Amygdala (tissue), 56 donors: Measurements from ENCODE around the gene KDM4C.

ENCODE experiments used
- DNase-seq, 56 donors: peaks; one replicate each; lab custom pipeline; 2025; lab: John Stamatoyannopoulos, UW

KDM4C gene

DNA sequence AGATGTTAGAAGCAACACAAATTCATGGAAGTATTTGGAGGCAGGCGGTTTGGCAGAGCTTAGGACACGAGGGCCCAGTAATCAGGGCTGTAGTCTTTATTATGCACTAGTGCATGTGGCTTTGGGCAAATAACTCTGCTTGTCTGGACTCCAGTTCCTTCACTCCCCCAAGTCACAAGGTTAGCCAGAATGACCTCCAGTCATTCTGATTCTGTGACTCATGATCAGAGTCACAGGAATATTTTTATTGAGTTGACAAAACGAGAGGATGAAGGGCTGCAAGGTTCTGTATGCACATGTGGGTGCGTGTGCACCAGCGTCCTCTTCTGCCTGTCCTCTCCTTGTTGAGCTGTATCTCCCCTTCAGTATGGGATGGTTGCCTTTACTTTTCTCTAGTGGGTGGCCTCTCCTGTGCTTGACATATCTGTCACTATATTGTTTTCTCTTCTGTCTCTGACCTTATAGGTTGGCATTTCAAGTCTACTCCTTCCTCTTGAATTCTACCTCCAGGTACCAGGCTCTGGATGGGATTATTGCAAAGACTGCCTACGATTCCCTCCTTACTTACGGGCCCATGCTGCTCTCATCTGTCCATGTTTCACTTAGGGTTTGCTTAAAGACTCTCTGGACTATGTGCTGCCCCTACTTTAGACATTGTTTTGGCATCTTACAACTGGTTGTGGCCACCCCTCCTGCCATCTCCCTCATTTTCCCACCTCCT is 94.6 kb downstream of the KDM4C start:
- no peak for DNase-seq

DNA sequence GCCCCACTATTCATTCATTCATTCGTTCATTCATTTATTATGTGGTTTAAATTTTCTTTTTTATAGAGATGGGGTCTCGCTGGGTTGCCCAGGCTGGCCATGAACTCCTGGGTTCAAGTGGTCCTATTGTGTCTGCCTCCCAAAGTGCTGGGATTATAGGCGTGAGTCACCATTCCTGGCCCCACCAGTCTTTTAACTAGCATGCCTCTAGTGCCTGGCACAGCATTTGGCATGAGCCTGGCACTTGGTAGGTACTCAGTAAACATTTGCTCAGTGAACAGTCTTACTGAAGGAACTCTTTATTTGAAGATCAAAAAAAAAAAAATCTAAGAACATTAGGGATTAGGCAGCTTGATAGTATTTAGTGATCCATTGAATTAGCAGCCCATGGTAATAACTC is 98.1 kb downstream of the KDM4C start:
- DNase-seq: no peak

DNA sequence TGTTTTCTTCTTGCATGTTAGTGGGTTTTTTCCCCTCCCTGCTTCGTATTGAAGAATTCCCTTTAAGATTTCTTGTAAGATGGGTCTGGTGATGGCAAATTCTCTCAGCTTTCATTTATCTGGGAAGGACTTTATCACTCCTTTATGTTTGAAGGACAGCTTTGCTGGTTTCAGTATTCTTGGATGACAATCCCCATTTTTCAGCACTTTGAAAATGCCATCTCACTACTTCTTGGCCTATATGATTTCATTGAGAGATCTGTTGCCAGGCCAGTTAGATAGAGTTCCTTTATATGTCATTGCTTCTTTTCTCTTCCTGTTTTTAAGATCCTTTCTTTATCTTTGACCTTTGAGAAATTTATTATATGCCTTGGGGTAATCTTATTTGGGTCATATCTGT is 106.3 kb downstream of the KDM4C start:
- no peak for DNase-seq

DNA sequence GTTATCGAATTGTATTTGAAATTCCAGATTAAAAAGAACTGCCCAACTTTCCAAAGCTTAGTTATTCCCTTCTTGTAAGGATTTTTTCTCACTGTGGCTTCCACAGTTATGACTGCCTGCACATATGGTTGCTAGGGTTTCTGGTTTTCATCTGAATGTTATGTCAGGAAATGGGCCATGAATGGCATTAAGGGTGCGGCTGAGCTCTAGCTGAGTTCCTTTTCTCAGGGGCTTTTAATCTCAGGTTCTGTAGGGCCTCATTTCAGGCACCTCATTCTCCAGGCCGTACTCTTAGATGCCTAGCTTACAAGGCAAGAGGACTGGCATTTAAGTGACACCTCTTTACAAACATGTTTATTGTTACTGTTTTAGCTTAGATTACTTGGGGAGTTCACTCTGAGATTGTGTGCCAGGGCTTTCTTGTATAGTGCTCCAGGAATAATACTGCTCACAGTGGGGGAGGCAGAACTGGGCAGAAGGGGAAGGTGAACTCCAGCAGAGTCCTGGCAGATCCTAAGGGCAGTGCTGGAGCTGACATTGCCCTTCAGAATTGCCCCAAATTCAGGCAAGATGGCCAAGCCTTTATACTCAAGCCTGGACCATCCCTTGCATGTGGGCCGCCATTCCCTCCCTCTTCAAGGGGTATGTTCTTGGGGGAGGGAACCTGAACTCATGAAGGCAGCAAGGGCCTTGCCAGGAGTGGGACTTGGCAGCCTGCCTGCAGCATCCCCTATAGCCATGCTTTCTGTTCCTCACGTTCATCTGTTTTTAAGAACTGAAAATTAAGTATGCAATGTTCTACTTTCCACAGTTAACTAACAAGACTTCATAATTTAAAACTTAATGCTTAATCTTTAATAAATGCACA is 111.5 kb downstream of the KDM4C start:
- DNase-seq: no peak

DNA sequence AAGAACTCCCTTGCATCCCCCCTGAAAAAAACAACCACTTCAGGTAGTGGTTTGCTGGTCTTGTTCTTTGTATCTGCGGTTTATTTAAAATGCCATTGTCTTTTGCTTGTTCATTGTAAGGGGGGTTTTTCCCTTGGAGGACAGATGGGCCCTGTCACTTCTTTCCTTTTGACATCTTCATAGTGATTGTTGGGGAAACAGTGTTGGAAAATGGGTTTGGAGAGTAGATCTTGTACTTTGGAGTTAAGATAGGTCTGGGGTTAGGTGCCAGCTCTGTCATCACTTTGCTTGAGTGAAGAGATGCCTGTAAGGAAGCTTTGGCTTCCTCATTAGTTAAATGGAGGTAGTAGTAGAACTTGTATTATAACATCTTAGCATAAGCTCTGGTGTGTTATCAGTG is 112.4 kb downstream of the KDM4C start:
- DNase-seq: no peak

DNA sequence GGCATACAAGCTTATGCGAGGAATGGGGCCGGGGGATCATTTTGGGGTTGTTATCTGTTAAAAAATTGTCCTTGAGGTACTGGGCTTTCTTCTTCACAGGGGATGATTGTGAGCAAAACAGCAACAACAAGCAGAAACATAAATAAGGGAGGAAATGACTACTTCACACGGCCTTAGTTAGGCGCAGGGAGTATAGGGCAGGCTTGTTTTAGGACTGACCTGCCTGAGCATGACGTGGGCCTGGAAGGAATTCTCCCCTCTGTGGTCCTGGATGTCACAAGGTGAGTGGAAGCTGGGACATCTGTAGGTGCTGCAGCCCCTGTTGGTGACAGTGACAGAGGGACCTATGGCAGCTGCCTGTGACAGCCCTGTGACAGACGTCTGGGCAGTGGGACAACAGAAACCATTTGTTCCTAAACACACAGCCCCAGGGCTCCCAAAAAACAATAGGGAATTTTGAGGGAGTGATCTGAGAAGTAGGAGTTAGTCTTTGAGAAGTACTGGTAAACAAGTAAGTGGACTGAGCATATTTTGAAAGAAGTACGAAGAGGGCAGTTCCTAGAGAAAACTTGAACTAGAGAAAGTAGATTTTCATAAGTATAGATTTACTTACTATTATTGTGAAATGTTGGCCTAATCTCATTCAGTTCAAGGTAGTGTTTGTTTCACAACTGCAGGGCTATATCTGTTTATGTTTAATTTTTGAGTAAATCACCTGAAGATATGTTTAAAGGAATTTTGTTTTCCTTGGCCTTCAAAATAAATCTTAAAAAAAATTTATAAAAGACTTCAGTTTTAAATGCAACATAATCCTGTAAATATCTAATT is 113.1 kb downstream of the KDM4C start:
- peak in 1 of 56 donors; percentile 4 for DNase-seq

DNA sequence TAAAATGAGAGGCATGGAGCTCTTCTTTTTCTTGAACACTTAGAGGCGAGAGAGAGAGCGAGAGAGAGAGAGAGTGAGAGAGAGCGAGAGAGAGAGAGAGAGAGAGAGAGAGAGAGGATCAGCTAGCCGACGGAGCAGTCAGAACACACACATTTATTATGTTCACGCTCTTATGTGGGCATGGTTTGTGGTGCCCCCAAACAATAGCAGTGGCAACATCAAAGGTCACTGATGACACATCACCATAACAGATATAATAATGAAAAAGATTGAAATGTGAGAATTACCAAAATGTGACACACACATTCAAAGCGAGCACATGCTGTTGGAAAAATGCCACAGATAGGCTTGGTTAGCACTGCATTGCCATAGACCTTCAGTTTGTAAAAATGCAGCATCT is 116.1 kb downstream of the KDM4C start:
- DNase-seq: peak in 4 of 56 donors; percentile 3 to 33 (median 11)

DNA sequence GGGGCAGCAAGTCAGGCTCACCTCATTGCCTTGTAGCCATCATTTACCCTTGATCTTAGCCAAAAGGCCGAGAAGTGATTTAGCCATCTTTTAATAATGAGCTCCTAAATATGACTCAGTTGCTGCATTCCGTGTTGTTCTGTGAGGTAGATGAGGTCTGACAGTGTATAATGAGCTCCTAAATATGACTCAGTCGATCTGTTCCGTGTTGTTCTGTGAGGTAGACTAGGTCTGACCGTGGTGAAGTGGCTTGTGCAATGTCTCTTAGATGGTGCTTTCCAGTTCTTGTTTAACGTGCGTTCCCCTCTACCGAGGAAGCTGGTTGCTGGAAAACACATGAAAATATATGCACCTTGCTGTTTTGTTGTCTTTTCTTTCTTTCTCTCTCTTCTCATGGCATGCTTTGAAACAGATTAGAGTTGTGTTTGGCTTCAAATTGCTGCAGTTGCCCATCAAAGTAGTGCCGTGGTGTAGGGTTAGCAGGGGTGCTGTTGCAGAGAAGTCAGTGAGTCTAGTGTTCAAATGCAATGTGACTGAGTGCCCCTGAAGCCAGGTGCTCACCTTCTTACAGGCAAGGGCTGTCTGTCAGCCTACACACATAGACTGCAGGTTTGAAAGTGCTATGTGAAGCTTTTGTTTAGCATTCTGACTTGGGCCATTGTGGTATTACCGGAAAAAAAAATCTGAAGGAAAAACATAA is 118.6 kb downstream of the KDM4C start:
- no peak for DNase-seq

DNA sequence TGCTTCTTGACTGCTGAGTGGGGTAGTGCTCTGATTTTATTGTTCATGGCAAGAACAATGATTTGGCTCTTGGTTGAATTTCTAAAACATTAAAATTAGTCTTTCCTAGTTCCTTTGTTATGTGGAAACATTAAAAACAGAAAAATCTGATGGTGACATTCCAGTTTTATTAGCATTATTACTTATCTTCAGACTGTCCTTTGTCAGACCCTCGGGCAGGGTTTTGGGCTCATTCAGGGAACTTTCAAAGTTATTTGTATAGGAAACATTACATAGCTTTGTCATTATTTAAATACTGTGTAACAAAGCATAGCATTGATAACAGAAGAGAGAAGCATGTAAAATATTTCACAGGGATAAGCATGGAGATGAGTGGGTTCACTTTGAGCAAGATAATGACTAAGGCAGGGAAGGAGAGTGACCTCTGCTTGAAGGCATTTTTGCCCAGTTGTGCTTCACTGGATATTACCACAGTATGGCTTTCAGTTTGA is 119.9 kb downstream of the KDM4C start:
- no peak for DNase-seq

DNA sequence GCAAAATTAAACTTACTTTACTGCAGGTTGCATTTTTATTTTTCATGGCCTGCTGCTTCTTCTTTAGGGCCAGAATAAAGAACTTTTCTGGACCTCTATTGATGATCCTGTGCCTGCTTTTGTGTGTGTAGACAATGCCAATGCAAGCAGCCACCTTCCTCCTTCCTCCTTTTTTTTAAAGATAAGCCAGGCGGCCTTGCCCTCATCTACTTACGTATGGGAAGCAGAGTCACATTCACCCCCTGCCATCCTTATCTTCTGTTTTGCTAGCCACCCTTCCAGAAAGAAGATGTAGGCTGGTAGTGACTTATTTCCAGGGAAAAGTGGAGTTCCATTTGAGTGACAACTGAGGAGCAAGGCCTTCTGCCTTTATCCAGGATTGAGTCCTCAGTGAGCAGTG is 122.9 kb downstream of the KDM4C start:
- DNase-seq: no peak

DNA sequence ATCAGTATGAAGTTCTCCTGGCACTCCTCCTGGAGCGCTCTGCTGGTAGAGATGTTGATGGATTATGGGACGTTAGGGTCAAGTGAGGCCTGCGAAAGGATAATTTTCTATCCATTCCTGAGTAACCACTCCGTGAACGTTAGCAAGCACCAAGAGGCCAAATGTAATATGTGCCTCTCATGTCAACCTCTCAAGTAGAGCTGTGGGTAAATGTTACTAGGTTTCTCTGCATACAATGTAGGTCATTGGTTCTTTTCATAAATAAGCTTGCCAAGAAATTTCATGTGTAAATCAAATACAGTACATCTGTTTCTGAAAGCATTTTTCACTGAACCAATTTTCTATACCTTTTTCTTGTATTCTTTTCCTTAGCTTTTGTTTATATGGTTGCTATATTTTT is 126.3 kb downstream of the KDM4C start:
- no peak for DNase-seq

DNA sequence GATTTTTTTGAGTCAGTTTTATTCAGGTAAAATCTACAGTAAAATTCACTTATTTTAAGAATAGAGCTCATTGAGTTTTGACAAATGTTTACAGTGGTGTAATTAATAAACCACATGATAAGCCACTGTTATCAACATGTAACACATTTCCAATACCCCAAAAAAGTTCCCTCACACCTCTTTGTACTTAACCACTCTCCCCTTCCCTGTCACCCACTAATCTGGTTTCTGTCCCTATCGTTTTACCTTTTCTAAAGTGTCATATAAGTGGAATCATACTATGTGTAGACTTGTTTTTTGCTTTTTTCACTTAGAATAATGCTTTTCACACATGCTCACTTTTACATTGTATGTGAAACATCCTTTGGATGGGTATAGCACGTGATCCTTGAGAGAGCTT is 127.2 kb downstream of the KDM4C start:
- no peak for DNase-seq

DNA sequence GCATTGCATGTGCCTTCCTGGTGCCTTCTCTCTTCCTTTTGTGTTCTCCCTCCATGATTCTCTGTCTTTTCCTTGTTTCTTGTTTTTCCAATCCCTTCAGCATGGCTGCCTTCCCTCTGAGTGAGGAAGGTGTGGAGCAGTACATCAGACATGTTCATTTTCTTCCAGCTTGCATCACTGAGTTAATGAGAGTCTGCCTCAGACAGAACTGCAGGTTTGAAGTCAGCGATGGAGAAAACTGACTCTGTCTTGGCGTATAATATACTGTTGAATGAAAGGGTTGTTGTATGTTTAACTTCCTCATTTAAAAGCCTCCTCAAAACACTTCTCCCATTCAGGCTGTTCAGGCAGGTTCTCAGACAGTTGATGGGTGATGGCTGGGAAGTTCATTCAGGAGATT is 129.3 kb downstream of the KDM4C start:
- DNase-seq: no peak

DNA sequence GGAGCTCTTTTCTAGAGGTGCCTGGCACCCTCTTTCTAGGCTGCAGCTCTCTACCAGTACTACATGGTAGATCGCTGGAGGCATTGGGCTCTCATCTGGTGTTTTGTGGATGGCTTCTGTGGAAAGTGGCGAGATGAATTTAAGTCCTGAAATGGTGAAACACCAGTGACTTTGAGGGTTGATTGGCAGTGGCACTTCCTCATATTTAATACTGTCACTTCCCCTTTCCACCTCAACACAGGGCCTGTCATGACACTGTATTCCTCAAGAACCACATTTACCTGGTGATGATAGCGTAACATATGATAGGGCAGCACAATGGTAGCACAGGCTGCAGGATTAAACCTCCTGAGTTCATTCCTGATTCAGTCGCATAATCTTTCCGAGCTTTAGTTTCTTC is 132.1 kb downstream of the KDM4C start:
- no peak for DNase-seq

DNA sequence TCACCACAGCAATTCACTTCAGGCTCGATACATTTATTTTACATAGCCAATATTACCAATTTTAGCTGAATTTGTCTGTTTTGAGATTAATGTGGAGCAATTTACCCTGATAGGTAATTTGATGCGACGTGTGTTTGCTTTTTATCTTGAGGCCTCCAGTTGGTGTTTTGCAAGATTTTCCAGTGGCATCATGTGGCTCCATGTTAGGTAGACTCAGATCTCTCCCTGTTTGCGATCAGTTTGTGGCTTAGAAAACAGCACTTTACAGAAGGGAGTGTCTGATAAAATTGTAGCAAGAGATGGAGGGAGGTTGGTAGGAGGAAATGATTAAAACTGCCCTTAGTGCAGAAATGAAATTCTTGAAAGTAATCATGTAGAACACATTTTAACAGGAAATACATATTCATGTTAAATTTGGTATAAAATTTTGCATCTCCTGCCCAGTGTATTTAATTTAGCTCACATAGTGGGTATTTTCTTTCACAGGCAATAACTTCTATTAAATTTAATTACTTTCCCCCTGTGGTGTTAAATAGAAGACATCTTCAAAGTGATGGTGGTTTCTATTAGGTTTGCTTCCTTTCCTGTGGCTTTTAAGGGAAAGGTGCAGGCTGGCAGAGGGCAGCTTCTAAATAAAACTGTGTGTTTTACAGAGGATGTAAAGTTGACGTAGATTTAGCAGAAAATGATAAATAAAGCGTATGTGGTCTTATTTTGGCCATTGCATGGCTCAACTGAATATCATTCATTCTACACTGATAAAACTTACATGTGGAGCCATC is 135.8 kb downstream of the KDM4C start:
- DNase-seq: no peak

DNA sequence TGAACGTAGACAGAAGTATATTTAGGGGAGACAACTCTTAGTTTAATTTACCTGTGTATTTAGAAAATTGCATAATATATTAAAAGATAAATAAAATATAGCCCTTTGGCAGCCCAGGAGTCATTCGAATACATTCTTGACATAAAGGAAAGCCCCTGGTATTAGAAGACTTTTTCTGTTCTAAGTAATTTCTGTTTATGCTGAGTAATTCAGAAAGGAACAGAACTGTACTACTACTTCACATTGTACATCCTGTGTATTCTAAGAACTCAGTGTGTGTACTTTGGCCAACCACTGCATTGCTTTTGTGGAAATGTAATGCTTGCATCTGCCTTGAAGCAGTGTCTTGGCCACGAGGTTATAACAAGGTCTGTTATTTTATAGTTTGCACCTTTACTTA is 136.4 kb downstream of the KDM4C start:
- DNase-seq: no peak

DNA sequence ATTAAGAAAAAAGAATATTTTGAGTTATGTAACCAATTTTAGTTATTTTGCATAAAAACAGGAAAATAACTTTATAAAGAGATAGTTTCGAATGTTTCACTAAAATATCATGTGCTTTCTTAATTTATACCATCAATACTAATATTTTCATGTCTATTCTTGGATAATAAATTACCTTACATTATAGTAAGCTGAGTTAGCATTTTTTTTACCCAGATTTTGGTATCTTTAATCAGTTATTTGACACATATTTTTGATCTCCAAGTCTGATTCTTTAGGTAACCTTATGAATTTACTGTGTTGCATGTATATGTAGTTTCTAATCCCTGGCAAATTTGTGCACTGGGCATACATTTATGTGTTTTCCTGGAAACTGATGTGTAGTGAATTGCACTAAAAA is 138.0 kb downstream of the KDM4C start:
- no peak for DNase-seq

DNA sequence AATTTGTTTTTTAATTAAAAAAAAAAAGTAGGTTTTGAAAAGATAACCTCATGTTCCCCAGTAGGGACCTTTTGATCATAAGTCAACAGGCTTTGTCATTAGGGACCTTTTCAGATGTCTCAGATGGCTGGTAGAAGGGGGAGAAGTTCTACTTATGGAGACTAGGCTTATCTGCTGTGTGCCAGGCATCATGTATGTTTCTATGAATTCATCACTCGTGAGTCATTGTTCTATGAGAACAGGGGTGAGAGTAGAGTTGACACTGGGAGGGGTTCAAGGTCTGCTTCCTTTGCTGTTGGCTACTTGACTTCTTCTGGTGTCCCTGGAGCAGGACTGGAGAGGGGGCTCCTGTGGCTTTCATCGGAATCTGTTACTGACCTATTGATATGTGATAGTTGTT is 138.8 kb downstream of the KDM4C start:
- no peak for DNase-seq

DNA sequence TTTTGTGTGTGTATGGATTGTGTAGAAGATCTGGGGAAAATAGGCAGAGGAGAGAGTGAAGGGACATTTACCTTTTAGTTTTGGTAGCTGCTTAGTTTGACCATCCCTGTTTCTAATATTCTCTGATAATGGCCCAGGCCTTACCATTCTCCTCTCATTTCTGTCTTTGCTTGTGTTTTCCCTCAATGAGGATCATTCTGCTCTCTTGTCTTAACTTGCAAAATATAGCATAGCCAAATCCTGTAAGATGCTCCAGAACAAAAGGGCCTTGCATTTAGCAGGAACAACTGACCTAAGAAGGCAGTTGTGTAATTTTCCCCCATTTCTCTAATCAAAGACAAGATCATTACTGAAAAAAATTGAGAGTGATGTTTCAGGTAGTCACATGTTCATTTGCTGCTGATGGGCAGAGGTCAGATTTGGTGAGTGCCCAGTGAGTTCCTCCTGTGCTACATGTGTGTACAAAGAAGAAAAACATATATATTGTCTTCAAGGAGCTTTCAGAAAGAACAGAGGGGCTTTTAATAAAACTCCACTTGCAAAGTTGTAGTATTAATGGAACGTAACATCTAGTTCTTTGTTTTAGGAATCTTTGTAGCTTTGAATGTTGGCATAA is 139.5 kb downstream of the KDM4C start:
- DNase-seq: no peak
